Neutrophil (primary cell): ENCODE data around the gene PPM1D.

Experiments used
- H3K27ac ChIP-seq: fragments of 200-600 bp; sonication (generic); 2 replicates; pipeline ENCODE4 v1.5.1; 2016; ENCODE audit warnings: mild to moderate bottlenecking, moderate library complexity
- H3K27me3 ChIP-seq: fragments of 200-600 bp; sonication (generic); 2 replicates; pipeline ENCODE4 v1.6.0; 2016; ENCODE audit warnings: mild to moderate bottlenecking
- H3K36me3 ChIP-seq: fragments of 200-600 bp; sonication (generic); 2 replicates; pipeline ENCODE4 v1.5.1; 2017
- H3K4me1 ChIP-seq, 2 experiments: fragments of 200-600 bp in 1 of 2; sonication (generic) in 1 of 2; 1 replicate in 1 of 2; 2 replicates in 1 of 2; pipeline versions ENCODE4 v1.5.1 to v1.6.1; 2013 to 2016; ENCODE audit warnings: low read depth in 1 of 2, low read length in 1 of 2, mild to moderate bottlenecking in 1 of 2, moderate library complexity in 1 of 2; ENCODE audit not compliant: control insufficient read depth in 1 of 2, insufficient read depth in 1 of 2
- H3K4me3 ChIP-seq, 2 experiments: fragments of 200-600 bp in 1 of 2; sonication (generic) in 1 of 2; 1 replicate in 1 of 2; 2 replicates in 1 of 2; pipeline ENCODE4 v1.5.1; 2013 to 2016; ENCODE audit warnings: low read depth in 1 of 2, low read length in 1 of 2, mild to moderate bottlenecking in 1 of 2, moderate library complexity in 1 of 2
- H3K9me3 ChIP-seq: fragments of 200-600 bp; sonication (generic); 2 replicates; pipeline ENCODE4 v1.5.1; 2016
- CTCF ChIP-seq: fragments of 200-600 bp; sonication (generic); IDR thresholded peaks from 2 replicates; pipeline ENCODE4 v1.5.1; 2016; ENCODE audit warnings: antibody characterized with exemption

Gene PPM1D

DNA sequence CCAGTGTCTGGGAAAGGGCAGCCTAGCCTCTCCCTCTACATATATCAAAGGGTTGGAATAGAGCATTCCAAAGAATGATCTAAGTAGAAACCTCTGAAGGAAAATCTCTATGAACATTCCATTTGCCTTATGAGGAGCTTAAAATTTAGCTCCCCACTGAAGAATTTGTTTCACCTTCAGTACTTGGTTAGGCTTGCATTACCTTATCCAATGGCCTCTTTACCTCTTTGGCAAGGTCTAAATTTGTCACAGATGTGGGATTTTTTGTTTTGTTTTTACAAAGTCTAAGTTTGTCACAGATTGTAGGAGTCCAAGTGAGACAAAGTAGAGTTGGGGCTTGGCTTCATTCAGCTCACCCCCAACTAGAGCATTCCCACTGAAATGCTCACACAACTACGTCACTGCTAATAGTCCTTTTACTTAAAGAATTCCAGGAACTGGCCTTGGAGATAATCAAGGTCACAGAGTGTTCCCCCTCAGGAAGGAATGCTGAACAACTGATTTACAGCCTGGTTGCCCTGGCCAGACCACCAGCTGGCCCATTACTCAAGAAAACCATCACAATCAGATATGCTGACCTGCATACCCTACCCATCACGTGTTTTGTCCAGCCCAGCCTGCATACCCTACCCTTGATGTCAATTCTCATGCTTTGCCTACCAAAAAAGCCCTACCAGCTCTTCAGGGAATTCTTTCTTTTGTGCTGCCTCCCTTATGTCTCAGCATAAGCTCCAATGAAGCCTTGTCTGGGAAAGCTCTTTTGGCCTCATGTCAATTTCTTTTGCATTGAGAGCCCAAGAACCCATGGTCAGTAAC lies 26.5 kb upstream of the PPM1D start:
- Histone ChIP-seq H3K9me3 (no peaks in the 10 kb centered on the region), H3K4me1 (peaks cover 7 to 10% of the 10 kb centered on the region in 2 experiments), H3K27ac (no peak overlapping the region), H3K27me3 (no peaks in the 10 kb centered on the region), H3K36me3 (no peaks in the 10 kb centered on the region), H3K4me3 (no peak overlapping the region)
- no peak for TF ChIP-seq CTCF

DNA sequence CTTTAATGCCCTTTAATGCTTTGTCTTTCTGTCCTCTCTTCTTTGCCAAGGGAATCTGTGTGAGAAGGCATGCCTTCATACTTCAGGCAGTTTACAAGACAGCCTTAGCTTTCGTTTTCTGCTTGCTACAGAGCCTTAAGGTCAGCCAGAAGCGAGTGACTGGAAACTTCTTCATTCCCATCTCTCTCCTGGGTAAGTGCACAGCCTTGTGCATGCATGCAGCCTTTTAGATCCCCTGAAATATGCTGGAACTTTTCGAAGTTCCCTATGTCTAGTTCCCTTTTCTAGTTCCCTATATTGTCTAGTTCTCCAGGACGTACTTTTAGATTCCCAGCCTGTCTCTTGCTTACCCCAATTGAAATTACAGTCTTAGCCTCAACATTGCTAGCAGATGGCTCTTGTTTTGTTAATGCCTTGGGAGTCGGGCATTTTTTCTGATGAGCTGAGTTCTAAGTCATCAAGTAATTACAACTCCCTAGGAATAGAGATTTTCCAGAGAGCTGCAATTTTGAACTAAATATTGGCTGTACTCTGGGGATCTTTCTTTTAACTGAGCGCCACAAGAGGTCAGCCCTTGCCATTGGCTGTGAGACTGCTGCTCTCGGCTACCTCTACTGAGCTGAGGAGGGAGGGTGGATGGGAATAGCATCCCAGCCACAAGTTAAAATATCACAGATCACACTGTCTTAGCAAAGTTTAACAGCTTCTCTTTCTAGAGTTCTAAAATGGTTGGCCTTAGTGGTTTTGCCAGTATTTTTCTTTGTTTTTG lies 22.7 kb upstream of the PPM1D start:
- Histone ChIP-seq H3K27me3 (no peaks in the 10 kb centered on the region), H3K9me3 (no peaks in the 10 kb centered on the region), H3K4me3 (no peak overlapping the region), H3K36me3 (no peaks in the 10 kb centered on the region), H3K27ac (peak overlapping the region; percentile 56), H3K4me1 (peaks cover 7 to 10% of the 10 kb centered on the region in 2 experiments)
- TF ChIP-seq CTCF, result no peak

GRCh38 chr17:60579090-60579489 lies 20.9 kb upstream of the PPM1D start:
- H3K4me1 ChIP-seq, result peaks cover 7 to 10% of the 10 kb centered on the region in 2 experiments

DNA sequence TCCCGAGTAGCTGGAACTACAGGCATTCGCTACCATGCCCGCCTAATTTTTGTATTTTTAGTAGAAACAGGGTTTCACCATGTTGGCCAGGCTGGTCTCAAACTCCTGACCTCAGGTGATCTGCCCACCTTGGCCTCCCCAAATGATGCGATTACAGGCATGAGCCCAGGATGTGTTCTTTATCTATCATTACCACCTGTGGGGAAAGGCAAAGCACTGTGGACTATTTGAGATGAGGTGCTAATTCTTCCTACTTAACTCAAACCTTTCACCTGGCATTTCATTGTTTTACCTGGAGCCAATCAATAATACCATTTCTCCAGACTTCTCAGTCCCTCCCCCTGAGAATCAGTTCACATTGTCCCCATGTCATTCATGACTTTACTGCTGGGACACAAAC lies 20.4 kb upstream of the PPM1D start:
- no peak for TF ChIP-seq CTCF
- H3K9me3 ChIP-seq, result no peaks in the 10 kb centered on the region
- no peaks in the 10 kb centered on the region for H3K36me3 ChIP-seq
- H3K4me1 ChIP-seq, result peaks cover 7 to 10% of the 10 kb centered on the region in 2 experiments
- no peak overlapping the region for H3K27ac ChIP-seq
- H3K27me3 ChIP-seq, result no peaks in the 10 kb centered on the region
- H3K4me3 ChIP-seq, result no peak overlapping the region

More at GRCh38 chr17:60579090-60579489, 20.9 kb upstream of the PPM1D start:
- no peak overlapping the region for H3K27ac ChIP-seq
- H3K9me3 ChIP-seq, result no peaks in the 10 kb centered on the region
- no peaks in the 10 kb centered on the region for H3K27me3 ChIP-seq
- no peak overlapping the region for H3K4me3 ChIP-seq
- no peaks in the 10 kb centered on the region for H3K36me3 ChIP-seq
- no peak for TF ChIP-seq CTCF

GRCh38 chr17:60583008-60583407 lies 17.0 kb upstream of the PPM1D start:
- Histone ChIP-seq H3K36me3 (no peaks in the 10 kb centered on the region), H3K27ac (no peak overlapping the region), H3K4me3 (no peak overlapping the region), H3K27me3 (no peaks in the 10 kb centered on the region), H3K9me3 (no peaks in the 10 kb centered on the region), H3K4me1 (no peaks in the 10 kb centered on the region)
- no peak for TF ChIP-seq CTCF
